Fibroblast of skin of right quadriceps (primary cell): ENCODE measurements around the gene TMOD2.

Experiments used
- DNase-seq: peaks from one replicate; pipeline ENCODE4 v3.0.0-alpha.2; 2013

The TMOD2 gene

GRCh38 chr15:51863131-51863530 lies 111.7 kb downstream of the TMOD2 start:
- DNase-seq: no peak

- no peak for DNase-seq
Observed at GRCh38 chr15:51864408-51865056, 113.1 kb downstream of the TMOD2 start.

- DNase-seq: no peak
Observed at GRCh38 chr15:51865317-51865716, 113.9 kb downstream of the TMOD2 start.
